GM18858 (cell line): ENCODE results near the gene GPR68.
"Not testable (repeated sequence)": the region's sequence is repeated elsewhere in the genome, so short reads cannot be mapped to it uniquely, and the experiment has no call there.

ENCODE experiments used
- ATAC-seq: cut with Tn5 transposase; IDR thresholded peaks from one replicate; pipeline ENCODE4 v1.9.1; 2021; ENCODE audit not compliant: unreplicated experiment

The GPR68 gene

DNA sequence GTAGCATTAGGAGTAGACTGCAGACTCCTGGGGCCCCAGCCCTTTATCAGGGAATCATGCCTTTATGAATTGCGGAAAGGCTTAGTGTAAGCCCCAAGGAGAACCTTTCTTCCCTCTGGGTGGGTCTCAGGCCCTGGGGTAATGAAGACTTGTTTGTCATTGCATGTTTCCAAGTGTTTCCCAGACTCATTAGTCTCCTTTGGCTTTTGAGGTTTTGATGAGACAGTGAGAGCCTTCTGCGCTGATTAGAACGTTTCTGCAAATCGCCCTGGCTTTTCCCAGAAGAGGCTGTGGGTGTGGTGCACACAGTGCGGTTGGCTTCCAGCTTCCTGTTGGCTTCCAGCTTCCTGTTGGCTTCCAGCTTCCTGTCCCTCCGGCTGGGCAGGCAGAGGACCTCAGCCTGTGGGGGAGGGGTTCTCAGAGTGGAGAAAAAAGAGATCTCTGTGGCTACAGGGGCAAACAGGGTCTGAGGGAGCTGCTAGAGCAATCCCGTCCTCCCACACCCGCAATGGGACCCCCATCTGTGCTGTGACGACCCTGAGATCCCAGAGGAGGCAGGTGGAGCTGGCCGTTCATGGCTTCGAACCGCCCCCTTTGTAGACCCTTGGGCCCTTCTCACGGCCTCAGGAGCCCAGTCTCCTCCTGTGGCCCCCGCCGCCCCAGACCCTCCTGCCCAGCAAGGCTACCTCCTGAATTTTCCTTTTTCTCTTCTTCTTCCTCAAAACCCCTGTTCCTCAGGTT, 42.1 kb downstream of the GPR68 start:
- ATAC-seq: no peak

DNA sequence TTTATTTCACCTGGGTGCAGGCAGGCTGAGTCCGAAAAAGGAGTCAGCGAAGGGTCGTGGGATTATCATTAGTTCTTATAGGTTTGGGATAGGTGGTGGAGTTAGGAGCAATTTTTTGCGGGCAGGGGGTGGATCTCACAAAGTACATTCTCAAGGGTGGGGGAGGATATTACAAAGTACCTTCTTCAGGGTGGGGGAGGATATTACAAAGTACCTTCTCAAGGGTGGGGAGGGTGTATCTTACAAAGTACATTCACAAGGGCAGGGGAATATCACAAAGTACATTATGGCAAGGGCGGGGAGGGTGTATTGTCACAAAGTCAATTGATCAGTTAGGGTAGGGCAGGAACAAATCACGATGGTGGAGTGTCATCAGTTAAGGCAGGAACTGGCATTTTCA, 43.7 kb downstream of the GPR68 start:
- not testable (repeated sequence) for ATAC-seq

DNA sequence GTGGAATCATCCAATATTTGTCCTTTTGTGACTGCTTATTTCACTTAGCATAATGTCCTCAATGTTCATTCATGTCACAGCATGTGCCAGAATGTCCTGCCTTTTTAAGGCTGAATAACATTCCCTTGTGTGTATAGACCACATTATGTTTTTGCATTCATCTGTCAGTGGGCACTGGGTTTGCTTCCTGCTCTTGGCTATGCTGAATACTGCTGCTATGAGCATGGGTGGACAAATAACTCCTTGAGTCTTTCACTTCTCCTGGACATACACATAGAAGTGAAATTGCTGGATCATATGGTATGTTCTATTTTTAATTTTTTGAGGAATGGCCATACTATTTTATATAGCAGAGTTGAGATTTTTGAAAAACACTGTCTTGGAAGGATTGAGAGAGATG, 46.9 kb downstream of the GPR68 start:
- ATAC-seq: no peak

- no peak for ATAC-seq
Observed at GRCh38 chr14:91195881-91196280, 48.6 kb downstream of the GPR68 start.

DNA sequence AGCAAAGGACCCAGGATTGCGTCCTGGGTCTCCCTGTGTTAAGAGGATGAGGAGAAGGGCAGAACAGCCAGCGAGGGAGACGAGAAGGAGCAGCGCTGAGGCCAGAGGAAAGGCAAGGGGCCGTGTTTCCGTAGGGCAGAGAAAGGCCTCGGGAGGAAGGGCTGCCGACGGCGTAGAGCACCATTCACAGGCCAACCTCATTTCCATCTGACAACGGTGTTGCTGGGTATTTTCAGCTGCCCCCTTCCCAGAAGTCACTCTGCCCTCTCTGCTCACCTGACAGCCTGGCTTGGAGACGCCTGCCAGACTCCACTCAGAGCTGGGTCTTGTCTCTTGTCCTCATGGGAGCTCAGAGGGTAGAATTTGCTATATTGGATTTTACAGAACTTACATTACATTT, 51.4 kb downstream of the GPR68 start:
- no peak for ATAC-seq

DNA sequence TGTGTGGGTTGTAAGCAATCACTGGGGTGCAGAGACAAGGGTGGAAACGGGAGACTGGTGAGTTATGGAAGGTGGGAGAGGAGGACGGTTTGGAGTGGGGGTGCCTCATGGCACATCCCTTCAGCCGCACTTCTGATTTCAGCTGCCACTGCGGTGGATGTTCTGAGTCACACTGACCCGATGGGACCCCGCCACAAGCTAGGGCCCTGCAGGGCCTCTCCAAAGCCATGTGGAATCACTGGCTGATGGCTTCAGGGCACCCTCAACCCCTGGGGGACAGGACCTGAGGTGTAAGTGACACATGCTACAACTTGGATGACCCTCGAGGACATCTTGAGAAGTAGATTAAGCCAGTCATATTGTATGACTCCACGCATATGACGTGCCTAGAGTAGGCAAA, 53.7 kb downstream of the GPR68 start:
- ATAC-seq: no peak

- ATAC-seq: no peak
Observed at GRCh38 chr14:91187271-91187670, 57.2 kb downstream of the GPR68 start.

- ATAC-seq: no peak
Observed at GRCh38 chr14:91186515-91187066, 57.9 kb downstream of the GPR68 start.

- ATAC-seq: no peak
Observed at GRCh38 chr14:91185721-91186120, 58.8 kb downstream of the GPR68 start.

DNA sequence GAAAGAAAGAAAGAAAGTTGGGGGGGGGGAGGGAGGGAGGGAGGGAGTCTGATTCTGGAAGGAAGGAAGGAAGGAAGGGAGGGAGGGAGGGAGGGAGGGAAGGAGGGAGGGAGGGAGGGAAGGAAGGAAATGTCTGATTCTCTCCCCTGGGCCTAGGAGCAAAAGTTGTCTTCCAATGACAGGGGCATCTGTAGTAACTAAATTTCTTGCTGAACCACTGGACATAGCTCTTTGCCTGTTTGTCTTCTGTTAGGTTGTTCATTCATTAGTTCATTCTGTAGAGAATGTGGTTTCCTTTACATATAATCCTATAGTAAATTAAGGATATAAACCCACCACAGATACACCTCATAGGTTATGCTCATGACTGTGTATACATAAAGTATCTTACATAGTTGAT, 59.9 kb downstream of the GPR68 start:
- ATAC-seq: no peak

DNA sequence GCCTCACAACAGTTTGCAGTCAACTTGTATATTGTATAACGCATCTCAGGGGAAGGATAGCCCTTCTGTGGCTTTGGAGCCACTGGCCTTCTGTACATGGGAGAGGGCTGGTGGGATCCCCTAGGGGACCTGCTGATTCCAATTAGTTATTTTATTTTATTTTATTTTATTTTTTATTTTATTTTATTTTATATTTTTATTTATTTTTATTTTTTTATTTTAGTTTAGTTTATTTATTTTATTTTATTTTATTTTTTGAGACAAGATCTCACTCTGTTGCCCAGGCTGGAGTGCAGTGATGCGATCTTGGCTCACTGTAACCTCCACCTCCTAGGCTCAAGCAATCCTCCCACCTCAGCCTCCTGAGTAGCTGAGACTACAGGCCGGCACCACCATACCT, 61.8 kb downstream of the GPR68 start:
- ATAC-seq: not testable (repeated sequence)
